Measurements from ENCODE around the gene C11orf52.

Gene C11orf52

GRCh38 chr11:111939836-111940604 is 21.3 kb downstream of the C11orf52 start:
- DNase-seq (ENCODE audit: low spot score) = no peak
- no peak for TF ChIP-seq CTCF (IDR thresholded peaks at IDR 0.05; ENCODE audit: extremely low read depth, missing control alignments)

- DNase-seq (ENCODE audit: low spot score) = no peak
- no peak for TF ChIP-seq CTCF (IDR thresholded peaks at IDR 0.05; ENCODE audit: extremely low read depth, missing control alignments)
These were observed 23.2 kb downstream of the C11orf52 start for GRCh38 chr11:111941963-111942362.

GRCh38 chr11:111942829-111943228 is 24.1 kb downstream of the C11orf52 start:
- TF ChIP-seq CTCF (IDR thresholded peaks at IDR 0.05; ENCODE audit: extremely low read depth, missing control alignments) = no peak
- DNase-seq (ENCODE audit: low spot score) = no peak

- DNase-seq (ENCODE audit: low spot score) = no peak
- TF ChIP-seq CTCF (IDR thresholded peaks at IDR 0.05; ENCODE audit: extremely low read depth, missing control alignments) = no peak
These were observed 25.4 kb downstream of the C11orf52 start for GRCh38 chr11:111944139-111944538.

- TF ChIP-seq CTCF (IDR thresholded peaks at IDR 0.05; ENCODE audit: extremely low read depth, missing control alignments) = no peak
- no peak for DNase-seq (ENCODE audit: low spot score)
These were observed 25.9 kb downstream of the C11orf52 start for GRCh38 chr11:111944651-111945051.

- no peak for TF ChIP-seq CTCF (IDR thresholded peaks at IDR 0.05; ENCODE audit: extremely low read depth, missing control alignments)
- no peak for DNase-seq (ENCODE audit: low spot score)
These were observed 26.5 kb downstream of the C11orf52 start for GRCh38 chr11:111945198-111945597.

- DNase-seq (ENCODE audit: low spot score) = no peak
- no peak for TF ChIP-seq CTCF (IDR thresholded peaks at IDR 0.05; ENCODE audit: extremely low read depth, missing control alignments)
These were observed 27.8 kb downstream of the C11orf52 start for GRCh38 chr11:111946499-111946898.

All from GM20000 (cell line).